Activated CD4-positive, alpha-beta T cell treated with anti-CD3 and anti-CD28 coated beads, Interleukin-2, amount 50 U/mL, for 48 hours (primary cell): Measurements from ENCODE around the gene PLCL2.

Experiments used
- DNase-seq, 2 experiments: peaks; one replicate each; pipeline ENCODE4 v3.0.0-alpha.2; 2020

Gene PLCL2

GRCh38 chr3:16896094-16896627, 11.4 kb downstream of the PLCL2 start:
- DNase-seq, result no peak

- no peak for DNase-seq
Measured at GRCh38 chr3:16896820-16897219, 12.1 kb downstream of the PLCL2 start.

- no peak for DNase-seq
Measured at GRCh38 chr3:16897254-16897926, 12.6 kb downstream of the PLCL2 start.

GRCh38 chr3:16898595-16899395, 14.0 kb downstream of the PLCL2 start:
- no peak for DNase-seq

GRCh38 chr3:16899919-16900318, 15.2 kb downstream of the PLCL2 start:
- no peak for DNase-seq

GRCh38 chr3:16900779-16901440, 16.2 kb downstream of the PLCL2 start:
- DNase-seq, result no peak

GRCh38 chr3:16904423-16905417, 20.0 kb downstream of the PLCL2 start:
- DNase-seq, result no peak

GRCh38 chr3:16905704-16906103, 20.9 kb downstream of the PLCL2 start:
- DNase-seq, result no peak

- DNase-seq, result no peak
Measured at GRCh38 chr3:16906682-16907081, 21.9 kb downstream of the PLCL2 start.

GRCh38 chr3:16907243-16907642, 22.5 kb downstream of the PLCL2 start:
- no peak for DNase-seq

GRCh38 chr3:16908016-16908807, 23.5 kb downstream of the PLCL2 start:
- no peak for DNase-seq

- no peak for DNase-seq
Measured at GRCh38 chr3:16908896-16909295, 24.1 kb downstream of the PLCL2 start.

- DNase-seq, result no peak
Measured at GRCh38 chr3:16909802-16910201, 25.0 kb downstream of the PLCL2 start.

GRCh38 chr3:16910207-16910606, 25.5 kb downstream of the PLCL2 start:
- DNase-seq, result no peak

GRCh38 chr3:16911916-16912315, 27.2 kb downstream of the PLCL2 start:
- DNase-seq, result no peak

GRCh38 chr3:16912400-16913263, 27.9 kb downstream of the PLCL2 start:
- no peak for DNase-seq

GRCh38 chr3:16913264-16913580, 28.5 kb downstream of the PLCL2 start:
- no peak for DNase-seq

GRCh38 chr3:16916840-16917239, 32.1 kb downstream of the PLCL2 start:
- no peak for DNase-seq

- DNase-seq, result no peak
Measured at GRCh38 chr3:16917256-16917935, 32.6 kb downstream of the PLCL2 start.
